Parietal lobe (tissue), 2 donors: Measurements from ENCODE around the gene CCDC97. TPM values are rescaled to one million over a fixed set of nuclear protein-coding genes. Genes with fewer than 3 reads are reported as not detected.

Experiments
- small RNA-seq: library from RNA; depleted of rRNA; stranded (forward); fragments of <200 nt; gene quantifications from one replicate; pipeline ENCODE3, GENCODE V24; 2014; ENCODE audit warnings: low replicate concordance
- total RNA-seq: library from RNA; depleted of rRNA; stranded (reverse); fragments of >200 nt; gene quantifications from one replicate; pipeline ENCODE4 v1.2.3, GENCODE V29; 2014

CCDC97 gene
- total RNA-seq: 11.0 TPM

GRCh38 chr19:41310033-41310831 lies at the start of gene CCDC97:
CCDC97 (plus strand) TSS chr19:41310172; CDS start chr19:41310311, 139 bp downstream.

GRCh38 chr19:41263850-41264580 lies 46.0 kb upstream of the CCDC97 start, which contains the start of gene HNRNPUL1:
HNRNPUL1 (plus strand) TSS chr19:41264372; CDS start chr19:41264504, 132 bp downstream.

GRCh38 chr19:41353466-41354342 lies 43.7 kb downstream of the CCDC97 start, which contains the start of gene TGFB1:
TGFB1 (minus strand) TSS chr19:41353922; CDS start chr19:41353044, 878 bp downstream.

GRCh38 chr19:41363753-41364523 lies 54.0 kb downstream of the CCDC97 start, which contains the start of gene B9D2:
B9D2 (minus strand) TSS chr19:41364149; CDS start chr19:41363519, 630 bp downstream.

Small RNAs within 50 kb of the gene (small RNA-seq; reads per million reads assigned to genes)
- not detected for gene RN7SL34P

Other genes starting within 250 kb of the CCDC97 start
- gene CYP2A13, start 221.7 kb upstream of the CCDC97 start, total RNA-seq: not detected
- not detected for gene CYP2F1, start 195.7 kb upstream of the CCDC97 start, total RNA-seq
- not detected for gene CYP2S1, start 117.0 kb upstream of the CCDC97 start, total RNA-seq
- 7.5 TPM for gene AXL, start 90.9 kb upstream of the CCDC97 start, total RNA-seq
- 128 TPM for gene HNRNPUL1, start 45.8 kb upstream of the CCDC97 start, total RNA-seq
- 1.6 TPM for gene TGFB1, start 43.8 kb downstream of the CCDC97 start, total RNA-seq
- gene B9D2, start 54.0 kb downstream of the CCDC97 start, total RNA-seq: 4.7 TPM
- 9.7 TPM for gene TMEM91, start 66.4 kb downstream of the CCDC97 start, total RNA-seq
- gene EXOSC5, start 87.2 kb downstream of the CCDC97 start, total RNA-seq: 16.3 TPM
- gene BCKDHA, start 87.6 kb downstream of the CCDC97 start, total RNA-seq: 42.3 TPM
- gene B3GNT8, start 117.2 kb downstream of the CCDC97 start, total RNA-seq: not detected
- 15.7 TPM for gene DMAC2, start 129.7 kb downstream of the CCDC97 start, total RNA-seq
- not detected for gene ERICH4, start 133.0 kb downstream of the CCDC97 start, total RNA-seq